GM18502 (cell line): Measurements from ENCODE around the gene IHH.

Experiments
- ATAC-seq: cut with Tn5 transposase; IDR thresholded peaks from one replicate; pipeline ENCODE4 v1.9.1; 2021; ENCODE audit warnings: mild to moderate bottlenecking; ENCODE audit not compliant: unreplicated experiment, poor library complexity

The IHH gene

DNA sequence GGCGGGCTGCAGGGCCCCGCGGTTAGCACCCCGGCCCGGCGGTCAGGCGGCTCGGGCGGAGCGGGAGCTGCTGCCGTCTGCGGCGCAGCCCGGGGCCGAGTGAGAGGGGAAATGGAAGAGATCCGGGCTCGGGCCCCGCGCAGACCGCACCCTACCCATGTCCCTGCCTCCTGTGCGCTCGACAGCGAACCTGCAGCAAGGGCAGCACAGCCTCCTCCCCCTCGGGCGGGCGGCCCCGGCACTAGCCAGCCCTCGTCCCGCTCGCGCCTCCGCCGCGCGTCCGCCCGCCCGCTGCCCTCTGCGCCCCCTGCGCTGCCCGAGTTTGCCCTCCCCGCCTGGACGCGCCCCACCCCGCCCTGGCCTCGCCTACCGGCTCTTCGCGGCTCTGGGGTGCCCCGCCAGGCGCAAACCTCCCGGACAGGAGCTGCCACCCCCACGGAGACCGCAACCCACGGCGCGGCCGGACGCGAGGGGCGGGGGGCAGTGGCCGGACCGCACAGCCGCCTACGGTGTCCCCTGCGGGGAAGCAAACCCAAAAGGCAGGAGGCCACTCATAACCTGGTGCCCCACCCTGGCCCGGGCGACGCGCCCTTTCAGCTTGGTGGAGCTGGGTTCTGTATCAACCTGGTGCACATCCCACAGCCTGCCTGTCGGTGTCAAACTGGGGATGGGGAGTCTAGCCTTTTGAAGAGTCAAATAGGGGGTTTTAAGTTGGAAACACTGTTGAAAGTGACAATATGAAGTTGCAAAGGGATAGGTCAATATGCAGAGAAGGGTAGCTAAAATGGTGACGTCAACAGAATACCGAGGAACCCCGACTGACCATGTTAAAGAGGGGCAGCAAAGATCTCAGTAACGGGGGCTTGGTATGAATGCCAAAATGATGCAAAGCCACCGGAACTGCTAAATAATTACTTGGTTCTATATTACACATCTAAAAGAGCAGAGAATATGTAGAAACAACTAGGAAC lies at the start of gene IHH:
Gene IHH (minus strand): TSS at position 101 of the 971 bp plus-strand sequence. CDS start 454 bp downstream, outside the sequence.
- no peak for ATAC-seq

DNA sequence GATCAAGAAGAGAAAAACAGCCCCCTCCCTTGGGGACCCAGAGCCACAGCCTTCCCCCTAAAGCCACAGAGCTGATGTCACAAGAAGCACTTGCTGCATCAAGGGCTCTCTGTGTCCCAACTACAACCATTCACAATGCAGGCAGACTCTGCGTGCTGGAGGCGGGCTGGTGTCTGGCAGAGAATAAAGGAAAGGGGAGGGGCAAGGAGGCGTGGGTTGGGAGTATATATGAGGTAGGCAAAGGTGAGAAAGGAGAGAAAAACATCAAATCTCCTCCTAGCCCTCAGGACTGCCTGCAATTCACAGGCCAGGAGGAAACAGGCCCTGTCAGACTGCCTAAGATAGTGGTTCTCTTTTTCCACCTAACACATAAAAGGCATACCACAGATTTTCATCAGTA lies 48.8 kb upstream of the IHH start:
- ATAC-seq: no peak

DNA sequence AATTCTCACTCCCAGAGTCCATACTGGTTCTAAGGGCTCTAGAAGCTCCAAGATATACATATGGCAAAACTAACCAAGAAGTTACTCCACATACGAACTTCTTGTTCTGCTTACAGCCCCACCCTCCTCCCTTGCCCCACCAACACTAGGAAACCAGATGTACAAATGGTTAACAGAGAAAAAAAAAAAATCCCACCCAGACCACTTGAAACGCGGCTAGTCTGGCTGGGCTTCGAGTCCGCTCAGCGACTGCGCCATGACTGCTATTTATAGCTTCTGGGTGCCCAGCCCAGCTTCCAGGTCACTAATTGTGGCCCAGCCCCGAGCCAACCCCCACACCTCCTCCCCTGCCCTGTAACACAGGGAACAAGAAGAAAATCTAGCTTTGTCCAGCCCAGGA lies 47.0 kb upstream of the IHH start:
- ATAC-seq: no peak

DNA sequence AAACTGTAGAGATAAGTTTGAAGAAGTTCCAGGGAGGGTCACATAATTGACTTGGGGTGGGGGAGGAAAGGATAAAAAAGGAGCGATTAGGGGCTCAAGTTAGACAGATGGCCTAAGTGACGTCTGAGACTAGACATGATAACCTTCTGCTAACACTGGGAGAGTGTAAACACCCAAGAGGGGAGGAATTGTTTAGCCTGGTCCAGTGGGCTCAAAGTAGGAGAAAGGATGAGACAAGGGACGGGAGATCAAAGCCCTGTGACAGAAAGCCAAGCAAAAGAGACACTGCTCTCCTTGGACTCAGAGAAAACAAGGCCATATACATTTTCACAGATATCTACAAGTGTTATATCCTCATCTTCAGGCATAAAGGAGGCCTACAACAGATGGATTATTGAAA lies 45.5 kb upstream of the IHH start:
- no peak for ATAC-seq

DNA sequence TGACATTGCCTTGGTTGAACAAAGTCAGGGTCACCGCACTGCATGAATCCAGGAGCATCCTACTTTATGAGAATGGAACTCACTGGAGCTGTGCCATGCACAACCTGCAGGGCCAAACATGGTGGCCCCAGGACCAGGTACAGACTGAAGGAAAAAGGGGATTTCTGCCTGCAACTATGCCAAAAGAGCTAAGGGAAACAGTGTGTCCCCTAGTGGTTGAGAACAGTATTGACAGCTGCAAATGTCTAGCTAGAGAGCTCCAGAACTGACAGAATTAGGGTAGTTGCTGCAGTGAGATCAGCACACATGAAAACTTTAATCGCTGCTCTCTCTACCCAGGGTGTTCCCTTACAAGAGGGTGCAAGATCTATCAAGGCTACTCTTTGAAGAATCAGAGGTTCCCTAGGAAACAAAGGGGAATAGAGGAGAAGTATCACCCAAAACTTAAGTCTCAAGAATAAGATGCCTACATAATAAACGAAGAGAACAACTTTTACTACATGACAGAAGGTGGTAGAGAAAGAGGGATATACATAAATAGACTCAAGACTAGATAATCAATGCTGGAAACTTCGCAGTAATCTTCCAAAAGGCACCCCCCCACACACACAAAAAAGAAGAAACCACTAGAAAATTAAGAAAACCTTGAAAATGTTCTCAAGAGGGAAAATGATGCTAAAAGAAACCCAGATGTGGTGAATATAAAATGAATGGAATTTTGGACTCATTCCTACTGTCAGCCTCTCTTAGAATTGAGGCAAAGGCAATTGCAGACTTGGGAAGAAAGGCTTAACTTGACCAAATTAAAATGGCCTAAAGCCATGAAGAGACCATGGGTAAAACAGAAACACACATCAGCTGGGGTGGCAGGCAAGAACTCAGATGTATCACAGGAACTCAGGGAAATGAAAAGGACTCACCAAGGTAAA lies 43.6 kb upstream of the IHH start:
- ATAC-seq: peak; percentile 52

DNA sequence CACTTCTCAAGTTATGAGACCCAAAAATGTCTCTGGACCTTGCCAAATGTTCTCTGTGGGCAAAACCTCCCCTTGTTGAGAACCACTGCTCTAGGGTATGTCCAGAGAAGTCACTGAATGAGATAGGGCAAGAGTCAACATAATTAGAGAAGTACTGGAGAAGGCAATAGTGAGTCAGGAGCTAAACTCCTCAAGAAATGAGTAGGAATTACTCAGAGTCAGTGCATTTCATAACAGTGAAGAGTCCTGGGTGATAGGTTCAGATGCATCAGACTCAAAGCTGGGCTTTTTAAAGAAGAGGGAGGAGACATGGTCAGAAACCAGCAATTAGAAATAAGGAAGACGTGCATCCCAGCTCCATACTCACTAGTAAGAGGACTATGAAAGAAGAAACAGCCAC lies 38.6 kb upstream of the IHH start:
- no peak for ATAC-seq

DNA sequence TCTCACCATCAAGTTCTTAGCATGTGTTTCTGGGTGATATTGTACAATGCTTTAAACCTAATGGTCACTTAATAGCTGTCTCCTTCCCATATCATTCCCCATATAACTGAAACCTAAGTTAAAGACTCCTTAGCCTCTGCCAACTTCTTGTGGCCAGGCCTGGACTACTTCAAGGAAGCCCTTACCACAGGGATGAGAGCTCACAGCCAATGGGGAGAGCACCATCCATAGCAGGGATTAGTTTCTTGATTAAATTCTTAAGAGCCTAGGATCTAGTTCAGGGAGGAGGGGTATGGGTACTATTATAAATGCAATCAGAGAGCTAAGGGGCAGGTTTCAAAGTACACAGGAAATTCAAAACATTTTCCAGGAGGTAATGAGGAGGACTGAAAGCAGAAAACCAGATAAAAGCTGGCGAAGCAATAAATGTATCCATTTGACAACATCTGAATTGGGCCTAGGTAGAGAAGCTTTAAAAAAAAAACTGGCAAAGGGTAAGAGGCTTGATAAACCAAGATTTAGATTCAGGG lies 34.8 kb upstream of the IHH start:
- ATAC-seq: no peak

DNA sequence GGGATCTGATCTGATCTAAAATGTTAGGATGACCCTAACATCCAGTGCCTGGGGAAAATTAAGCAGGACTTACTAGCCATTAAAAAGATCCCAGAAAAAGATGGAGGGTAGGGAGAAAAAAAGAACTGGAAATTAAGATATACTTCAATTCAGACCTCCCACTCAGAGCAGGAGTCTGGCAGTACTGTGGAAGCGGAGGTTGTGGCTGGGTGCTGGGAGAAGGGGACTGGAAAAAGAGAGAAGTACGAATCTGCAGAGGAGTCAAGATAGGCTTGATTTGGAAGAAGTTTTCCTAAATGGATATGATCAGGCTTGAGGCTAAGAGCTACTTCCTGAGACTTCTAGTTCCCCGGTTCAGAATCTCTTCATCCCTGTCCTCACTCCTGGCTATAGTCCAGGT lies 33.5 kb upstream of the IHH start:
- no peak for ATAC-seq

DNA sequence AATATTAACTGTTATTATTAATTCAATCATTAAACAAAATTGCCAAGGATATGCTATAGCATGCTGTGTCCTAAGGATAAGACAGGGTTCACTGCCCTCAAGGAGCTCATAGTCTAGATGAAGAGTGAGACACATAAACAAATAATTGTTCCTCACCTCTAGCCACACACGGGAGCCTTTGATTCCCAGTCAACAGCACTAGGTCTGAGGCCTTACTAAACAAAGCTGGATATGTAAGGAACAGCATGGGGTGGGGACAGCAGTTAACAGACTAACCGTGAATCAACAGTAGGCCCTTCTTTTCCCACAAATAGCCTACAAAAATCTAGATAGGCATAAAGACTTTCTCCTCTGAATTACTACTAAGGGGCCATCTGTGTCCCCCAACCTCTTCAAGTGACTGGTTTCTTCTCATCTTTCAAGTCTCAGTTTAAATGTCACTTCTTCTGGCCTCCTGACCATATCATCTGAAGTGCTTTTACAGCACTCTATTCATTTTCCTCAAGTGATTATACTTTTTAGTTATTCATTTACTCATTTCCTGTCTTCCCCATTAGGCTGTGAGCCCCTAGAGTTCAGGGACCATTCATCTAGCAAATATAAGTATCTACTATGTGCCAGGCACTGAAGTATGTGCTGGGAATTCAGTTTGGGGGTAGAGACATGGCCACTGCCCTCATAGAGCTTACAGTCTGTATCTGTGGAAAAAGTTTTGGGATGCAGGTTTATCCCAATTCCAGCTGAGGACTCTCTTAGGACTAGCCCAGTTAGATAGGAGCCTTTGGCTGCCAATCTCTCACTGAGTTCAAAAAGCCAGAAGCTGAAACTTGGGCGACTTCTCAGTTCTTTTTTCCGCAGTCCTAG lies 29.9 kb upstream of the IHH start:
- ATAC-seq: no peak

DNA sequence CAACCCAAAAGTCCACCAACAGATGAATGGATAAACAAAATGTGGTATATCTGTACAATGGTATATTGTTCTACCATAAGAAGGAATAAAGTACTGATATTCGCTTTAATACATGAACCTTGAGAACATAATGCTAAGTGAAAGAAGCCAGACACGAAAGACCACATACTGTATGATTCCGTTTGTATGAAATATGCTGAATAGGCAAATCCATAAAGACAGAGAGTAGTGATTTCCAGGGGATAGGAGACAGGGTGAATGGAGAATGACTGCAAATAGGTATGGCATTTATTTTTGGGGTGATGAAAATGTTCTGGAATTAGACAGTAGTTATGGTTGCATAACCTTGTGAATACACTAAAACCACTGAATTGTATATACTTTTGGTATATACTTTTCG lies 28.6 kb upstream of the IHH start:
- ATAC-seq: no peak

DNA sequence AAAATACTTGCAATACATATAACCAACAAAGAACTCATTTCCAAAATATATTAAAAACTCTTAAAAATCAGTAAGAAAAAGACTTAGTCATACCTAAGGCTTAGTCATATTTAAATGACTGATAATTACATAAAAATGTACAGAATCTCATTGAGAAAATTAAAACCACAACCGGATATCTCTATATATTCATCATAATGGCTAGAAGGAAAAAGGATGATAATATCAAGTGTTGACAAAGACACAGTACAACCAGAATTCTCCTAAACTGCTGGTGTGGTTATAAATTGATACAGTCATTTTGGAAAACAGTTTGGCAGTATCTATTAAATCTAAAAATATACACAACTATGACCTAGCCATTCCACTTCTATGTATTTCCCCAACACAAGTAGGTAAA lies 27.1 kb upstream of the IHH start:
- no peak for ATAC-seq

DNA sequence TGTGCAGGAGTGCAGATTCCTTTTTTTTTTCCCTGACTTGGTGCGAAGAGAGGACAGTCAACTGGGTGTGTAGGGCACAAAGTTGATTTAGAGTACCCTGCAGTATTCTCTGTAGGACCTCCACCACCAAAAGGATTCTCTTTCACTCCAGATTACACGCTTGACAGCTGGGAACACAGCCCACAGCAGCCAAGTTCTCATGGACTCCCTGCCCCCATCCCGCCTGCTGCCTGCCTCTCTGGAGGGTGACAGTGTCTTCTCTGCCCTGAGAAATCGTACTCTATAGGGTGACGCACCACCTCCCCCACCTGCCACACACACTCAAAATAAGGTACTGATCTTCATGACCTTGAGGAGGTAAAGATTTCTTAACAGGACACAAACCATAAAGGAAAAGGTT lies 26.6 kb upstream of the IHH start:
- no peak for ATAC-seq

DNA sequence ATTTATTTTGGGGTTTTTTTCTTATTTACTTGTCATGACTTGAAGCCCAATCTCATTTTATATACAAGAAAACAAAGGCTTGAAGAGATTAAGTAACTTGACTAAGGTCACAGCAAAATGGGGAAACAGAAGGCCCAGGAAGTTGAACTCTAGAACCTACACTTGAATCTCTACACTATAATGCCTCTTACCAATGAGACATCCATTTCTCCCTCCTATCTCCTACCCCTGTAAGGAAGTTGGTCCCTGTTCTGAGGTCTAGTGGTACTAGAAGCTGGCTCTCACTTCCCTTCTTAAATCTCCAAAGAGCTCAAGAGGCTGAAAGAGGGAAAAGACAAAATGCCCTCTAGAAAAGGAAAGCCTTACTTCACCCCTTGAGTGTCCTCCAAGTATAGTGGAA lies 25.5 kb upstream of the IHH start:
- no peak for ATAC-seq

DNA sequence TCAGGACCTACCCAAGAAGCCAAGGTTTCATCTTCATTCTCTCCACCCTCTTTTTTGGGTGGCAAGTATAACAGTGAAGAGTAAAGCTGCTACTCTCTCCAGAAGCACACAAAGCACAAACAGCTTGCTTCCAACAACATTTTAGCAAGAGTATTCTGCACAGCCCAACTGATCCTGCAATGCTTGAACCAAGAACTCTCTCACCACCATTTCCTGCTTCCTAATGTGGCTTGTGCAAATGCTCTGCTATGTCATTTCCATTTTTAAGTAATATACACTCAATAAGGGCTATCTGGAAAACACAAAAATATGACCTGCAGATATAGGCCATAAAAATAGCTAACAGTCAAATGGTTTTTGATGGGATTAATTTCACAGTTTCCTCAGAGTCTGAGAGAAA lies 24.1 kb upstream of the IHH start:
- ATAC-seq: no peak

DNA sequence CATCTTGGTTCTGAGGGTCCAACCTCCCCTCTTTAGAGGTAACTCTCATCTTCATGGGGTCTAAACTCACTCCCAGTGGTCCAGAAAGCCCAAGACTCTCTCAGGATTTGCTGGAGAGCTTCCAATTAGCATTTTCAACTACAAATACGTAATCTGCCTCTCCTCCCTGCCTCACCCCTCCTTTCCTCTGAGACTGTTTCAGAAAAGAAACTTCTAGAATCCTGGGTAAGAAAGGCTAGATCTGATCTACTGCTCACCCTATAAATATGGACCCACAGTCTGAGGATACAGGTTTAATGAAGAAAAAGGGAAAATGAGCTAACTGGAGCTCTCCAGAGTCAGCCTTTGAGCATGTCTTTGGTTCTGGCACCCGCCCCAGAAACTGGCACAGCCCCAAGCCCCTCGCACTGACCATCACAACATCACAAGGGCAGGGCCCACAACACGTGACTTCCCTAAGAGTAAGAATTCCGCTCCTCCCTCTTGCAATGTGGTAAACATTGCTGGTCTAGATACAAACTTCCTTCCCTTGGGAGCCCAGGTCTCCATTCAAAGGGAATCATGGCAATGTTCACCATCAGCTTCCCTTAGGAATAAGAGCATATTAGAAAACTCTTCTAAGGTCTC lies 21.7 kb upstream of the IHH start:
- no peak for ATAC-seq

DNA sequence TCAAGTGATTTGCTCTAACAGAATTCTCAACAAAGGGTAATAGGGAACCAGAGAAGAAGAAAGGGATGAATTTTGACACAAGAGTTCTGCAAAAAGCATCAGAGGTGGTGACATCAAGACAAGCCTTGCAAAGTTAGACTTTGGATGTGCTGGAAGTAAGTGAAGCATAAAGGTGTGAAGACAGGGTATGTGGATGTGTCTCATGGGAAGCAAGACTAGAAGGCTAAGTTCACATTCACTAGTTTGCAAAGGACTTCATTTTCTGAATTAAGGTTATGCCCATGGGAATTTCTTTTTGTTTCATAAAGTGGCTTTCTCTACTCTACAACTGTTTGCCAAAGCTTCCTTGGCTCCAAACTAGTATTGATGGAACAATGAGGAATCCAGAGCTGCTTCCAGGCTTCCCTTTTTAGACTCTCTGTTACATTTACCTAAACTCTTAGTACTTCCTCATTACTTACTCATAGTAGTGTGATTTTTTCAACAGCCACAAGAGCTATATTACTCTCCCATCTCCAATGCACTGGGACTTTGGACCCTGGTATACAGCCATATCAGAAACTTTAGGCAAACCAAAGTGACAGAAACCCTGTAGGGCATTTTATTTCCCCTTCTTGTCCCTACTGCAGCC lies 21.1 kb upstream of the IHH start:
- no peak for ATAC-seq

DNA sequence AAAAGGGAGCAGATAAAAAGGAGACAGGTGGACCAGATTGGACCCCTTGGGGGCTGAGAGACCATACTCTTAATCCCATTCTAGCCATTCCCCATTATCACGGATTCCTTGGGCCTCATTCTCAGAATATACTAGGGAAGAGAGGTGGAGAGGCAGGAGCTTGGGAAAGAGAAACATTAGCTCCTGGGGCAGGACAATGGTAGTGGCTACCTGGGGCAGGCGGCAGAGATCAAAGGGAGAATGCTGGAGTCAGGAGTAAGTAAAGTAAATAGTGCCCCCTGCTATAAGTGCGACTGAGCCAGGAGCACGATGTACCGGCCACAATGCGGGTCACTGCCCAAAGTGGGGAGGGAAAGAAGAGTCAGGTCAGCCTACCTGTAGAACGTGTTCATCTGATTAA lies 20.4 kb upstream of the IHH start:
- ATAC-seq: no peak

DNA sequence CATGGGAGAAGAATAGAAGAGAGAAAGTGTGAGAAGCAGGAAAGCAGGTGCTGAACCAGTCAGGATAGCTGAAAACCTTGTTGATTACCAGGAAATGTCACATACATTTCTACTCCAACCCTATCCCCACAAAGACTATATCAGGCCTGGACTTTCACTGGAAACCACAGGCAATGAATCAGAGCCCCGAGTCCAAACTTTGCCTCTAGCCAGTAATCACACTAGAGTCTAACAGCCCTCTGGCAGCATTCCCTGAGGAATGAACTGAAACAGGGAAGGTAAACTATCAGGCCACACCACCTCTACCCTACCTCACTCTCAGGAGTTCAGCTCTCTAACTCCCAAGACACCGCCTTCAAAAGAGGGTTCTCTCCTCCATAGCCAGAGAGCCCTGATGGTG lies 18.7 kb upstream of the IHH start:
- ATAC-seq: no peak

DNA sequence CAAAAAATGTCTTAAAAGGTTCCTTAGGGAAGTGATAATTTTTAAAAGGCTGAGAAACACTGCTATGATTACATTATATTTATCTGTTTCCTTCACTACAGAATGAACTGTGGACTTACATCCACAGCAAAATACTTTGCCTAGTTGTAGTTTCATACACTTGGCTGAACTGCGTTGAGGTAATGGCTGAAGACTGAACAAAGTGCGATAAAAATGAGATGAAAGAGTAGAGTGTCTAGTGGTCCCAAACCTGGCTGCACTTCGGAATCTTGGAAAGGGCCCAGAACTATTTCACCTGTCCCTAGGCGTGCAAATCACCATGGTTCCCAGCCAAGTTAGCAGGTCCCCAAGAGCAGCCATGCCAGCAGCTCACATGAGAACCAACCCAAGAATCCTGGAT lies 18.2 kb upstream of the IHH start:
- no peak for ATAC-seq
